Measurements from ENCODE around the gene CNNM3.

The CNNM3 gene

DNA sequence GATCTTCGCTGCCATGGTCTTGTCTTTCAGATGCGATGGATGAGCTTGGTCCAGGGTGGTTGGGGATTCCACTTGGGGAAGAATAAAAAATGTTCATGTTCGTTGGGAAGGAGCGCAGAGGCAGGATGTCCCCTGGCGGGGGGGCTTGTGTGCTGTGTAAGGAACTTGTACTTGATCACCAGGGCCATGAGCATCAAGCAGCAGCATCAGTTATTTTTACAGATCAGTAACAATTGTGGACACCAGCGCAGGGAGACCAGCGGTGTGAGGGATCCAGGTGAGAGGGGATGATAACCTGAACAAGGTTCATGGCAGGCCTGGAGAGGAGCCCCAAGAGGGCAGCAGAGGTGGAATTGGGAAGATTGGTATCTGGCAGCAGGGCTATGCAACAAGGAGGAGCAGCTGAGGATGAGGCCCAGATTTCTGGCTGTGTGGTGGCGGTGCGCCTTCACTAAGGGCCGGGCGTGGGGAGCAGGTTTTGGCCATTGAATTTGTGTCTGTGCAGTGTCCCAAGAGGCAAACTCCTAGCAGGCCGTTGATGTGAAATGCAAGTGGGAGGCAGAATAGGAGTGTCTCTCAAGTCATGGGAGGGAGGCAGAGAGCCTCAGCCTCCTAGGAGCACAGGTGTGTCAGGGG, 3.9 kb downstream of the CNNM3 start:
- DNase-seq, result no peak

- DNase-seq, result no peak
Observed at GRCh38 chr2:96821113-96821675, 5.1 kb downstream of the CNNM3 start.

- DNase-seq, result no peak
Observed at GRCh38 chr2:96822786-96823185, 6.7 kb downstream of the CNNM3 start.

DNA sequence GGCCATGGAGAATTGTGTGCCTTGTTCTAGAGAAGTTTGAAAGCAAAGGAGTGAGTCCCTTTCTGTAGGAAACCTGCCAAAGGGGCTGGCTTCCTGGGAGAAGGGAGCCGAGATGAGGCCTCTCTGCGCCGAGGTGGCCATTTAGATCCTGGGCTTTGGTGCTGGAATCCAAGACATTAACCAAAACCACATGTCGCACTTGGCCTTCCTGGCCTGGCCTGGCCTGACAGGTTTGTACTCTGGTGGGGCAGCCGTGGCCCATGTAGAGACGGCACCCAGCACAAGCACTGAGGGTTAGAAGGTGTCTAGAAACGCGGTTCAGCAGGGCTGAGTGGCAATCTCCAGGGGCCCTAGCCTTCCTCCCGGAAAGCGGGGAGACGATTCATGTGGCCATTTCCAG, 7.1 kb downstream of the CNNM3 start:
- no peak for DNase-seq

DNA sequence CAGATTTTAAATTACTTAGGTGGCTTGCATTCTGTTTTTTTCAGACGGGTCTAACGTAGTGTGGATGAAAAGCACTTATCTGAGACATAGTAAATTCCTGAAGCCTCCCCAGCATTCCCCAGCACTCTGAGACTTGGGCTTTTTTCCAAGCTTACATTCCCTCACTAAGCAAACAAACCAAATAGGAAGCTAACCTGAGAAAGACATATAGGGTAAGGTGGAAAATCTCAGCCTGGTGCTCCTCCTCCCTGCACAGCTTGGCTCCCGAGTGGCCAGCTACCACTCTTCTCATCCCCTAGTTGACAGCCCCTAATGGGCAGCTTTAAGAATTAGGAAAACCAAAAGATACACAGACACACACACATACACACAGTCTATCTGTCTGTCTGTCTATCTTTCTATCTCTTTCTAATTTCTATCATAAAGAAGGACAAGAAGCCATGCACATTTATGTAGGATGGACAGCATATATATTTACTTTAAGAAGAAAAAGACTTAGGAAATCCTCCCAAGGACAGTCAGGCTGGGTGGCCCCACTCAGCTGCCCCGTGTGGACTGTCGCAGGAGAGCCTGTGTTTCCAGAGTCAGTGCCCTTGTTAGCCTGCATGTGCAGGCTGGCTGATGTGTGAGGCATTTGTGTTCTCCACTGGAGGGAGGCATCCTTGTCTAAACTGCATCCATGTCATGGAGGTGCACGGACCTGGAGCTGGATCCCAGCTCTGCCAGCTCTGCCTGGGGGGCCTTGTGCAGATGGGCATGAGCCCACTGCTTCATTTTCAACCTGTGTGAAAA, 8.2 kb downstream of the CNNM3 start:
- DNase-seq, result no peak

GRCh38 chr2:96825057-96825456, 9.0 kb downstream of the CNNM3 start:
- no peak for DNase-seq

GRCh38 chr2:96826546-96827278, 10.6 kb downstream of the CNNM3 start:
- no peak for DNase-seq

DNA sequence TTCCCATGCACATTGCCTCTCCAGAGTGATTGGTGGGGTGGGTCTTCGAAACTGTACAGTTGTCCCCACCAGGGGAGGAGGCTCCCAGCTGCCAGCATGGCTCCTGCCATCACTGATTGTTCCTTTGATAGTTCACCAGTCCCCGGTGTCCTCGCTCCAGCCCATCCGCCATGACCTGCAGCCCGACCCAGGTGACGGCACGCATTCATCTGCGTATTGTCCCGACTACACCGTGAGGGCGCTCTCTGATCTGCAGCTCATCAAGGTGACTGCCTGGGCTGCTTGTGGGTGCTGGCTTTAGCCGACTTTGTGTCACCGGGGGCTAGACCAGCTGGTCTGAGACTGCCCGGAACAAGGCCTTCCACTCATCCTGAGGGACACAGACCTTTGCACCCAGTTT, 12.4 kb downstream of the CNNM3 start:
- no peak for DNase-seq

DNA sequence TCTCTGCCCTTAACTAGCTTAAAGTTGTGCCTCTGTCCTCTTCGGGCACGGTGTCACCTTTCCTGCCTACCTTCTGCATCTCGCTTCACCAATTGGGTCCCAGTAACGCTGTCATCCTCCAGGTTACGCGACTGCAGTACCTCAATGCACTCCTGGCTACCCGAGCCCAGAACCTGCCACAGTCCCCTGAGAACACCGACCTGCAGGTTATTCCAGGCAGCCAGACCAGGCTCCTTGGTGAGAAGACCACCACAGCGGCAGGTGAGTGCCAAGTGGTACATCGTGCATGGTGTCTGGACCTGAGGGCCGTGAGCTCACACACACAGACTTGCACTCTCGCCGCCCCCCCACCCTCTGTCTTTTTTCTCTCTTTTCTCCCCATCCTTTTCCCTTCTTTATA, 12.8 kb downstream of the CNNM3 start:
- no peak for DNase-seq

- no peak for DNase-seq
Observed at GRCh38 chr2:96830044-96830562, 14.0 kb downstream of the CNNM3 start.

- DNase-seq, result no peak
Observed at GRCh38 chr2:96831679-96832078, 15.6 kb downstream of the CNNM3 start.

GRCh38 chr2:96832408-96832753, 16.3 kb downstream of the CNNM3 start:
- no peak for DNase-seq

GRCh38 chr2:96832754-96833507, 16.9 kb downstream of the CNNM3 start:
- no peak for DNase-seq

- DNase-seq, result no peak
Observed at GRCh38 chr2:96835830-96836229, 19.8 kb downstream of the CNNM3 start.

DNA sequence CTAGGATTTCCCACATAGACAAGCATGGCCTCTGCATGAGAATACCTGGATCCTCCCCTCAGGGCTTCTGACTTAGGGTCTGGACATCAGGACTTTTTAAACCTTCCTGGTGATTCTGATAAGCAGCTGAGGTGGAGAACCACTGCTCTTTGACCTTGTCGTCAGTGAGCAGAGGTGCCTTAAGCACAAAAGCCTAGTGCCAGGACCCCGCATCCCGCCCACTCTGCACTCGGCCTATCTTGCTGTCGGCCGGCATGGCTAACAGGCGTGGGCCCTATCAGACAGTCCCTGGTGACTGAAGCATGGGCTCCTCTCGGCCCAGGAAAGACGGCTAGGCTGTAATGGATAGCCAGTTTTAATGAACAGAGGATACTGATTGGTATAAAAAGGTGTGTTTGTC, 21.5 kb downstream of the CNNM3 start:
- no peak for DNase-seq

GRCh38 chr2:96838345-96839292, 22.6 kb downstream of the CNNM3 start:
- no peak for DNase-seq

- DNase-seq, result peak; percentile 78
Observed at GRCh38 chr2:96839293-96839874, 23.3 kb downstream of the CNNM3 start.

GRCh38 chr2:96839875-96840850, 24.1 kb downstream of the CNNM3 start:
- no peak for DNase-seq

DNA sequence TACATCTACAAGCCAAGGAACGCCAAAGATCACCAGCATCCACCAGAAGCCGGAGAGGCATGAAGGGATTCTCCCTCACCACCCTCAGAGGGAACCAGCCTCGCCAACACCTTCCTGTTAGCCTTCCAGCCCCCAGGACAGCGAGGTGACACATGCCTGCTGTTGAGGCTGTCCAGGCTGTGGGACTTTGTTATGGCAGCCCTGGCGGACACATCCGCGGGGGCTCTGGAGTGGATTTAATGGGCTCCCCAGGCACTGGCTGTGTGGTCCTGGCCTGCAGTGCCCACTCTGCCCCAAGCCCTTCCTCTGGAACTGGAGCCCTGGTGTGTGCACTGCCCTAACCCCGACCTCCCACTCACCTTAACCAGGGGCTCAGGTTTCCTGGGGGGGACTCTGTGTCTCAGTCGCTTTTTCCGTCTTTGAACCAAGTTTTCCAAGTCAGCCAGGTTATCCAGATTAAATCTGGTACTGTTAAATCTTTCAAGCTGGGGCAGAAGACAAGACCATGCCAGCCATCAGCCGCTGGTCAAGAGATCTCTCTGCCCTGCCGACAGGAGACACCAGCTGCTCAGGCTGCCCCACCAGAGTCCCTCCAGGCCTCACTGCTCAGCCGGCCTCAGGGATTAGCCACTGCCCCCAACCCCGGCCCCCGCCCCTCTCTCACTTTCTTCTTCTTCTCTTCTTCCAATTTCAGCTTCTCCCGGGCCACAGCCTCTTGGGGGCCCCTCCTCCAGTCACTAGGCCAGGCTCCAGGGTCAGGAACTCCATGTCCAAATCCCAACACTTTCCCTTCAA, 25.8 kb downstream of the CNNM3 start:
- DNase-seq, result no peak

All from activated CD4-positive, alpha-beta T cell treated with anti-CD3 and anti-CD28 coated beads, Interleukin-2, amount 50 U/mL, for 1 hour (primary cell).